Spleen (tissue), 11 donors: ENCODE measurements around the gene ART3. TPM values are rescaled to one million over a fixed set of nuclear protein-coding genes. Genes with fewer than 3 reads are reported as not detected.

ENCODE experiments used
- DNase-seq: peaks from one replicate; pipeline ENCODE4 v3.0.0-alpha.2; 2020
- H3K27ac ChIP-seq, 8 donors: fragments of 200-600 bp; sonication (generic) in 7 of 8; 1 replicate in 4 of 8; 2 replicates in 4 of 8; pipeline versions ENCODE4 v1.5.0 to v1.8.0; 2016 to 2021; ENCODE audit warnings: inconsistent platforms in 4 of 8, mild to moderate bottlenecking in 4 of 8, moderate library complexity in 1 of 8
- H3K27me3 ChIP-seq, 7 donors: fragments of 200-600 bp; sonication (generic) in 6 of 7; replicated peaks in 1 of 7; 1 replicate in 4 of 7; 2 replicates in 3 of 7; pipeline versions ENCODE4 v1.5.0 to v1.8.0; 2016 to 2021; ENCODE audit warnings: inconsistent platforms in 3 of 7, mild to moderate bottlenecking in 1 of 7
- H3K36me3 ChIP-seq, 6 donors: fragments of 200-600 bp; sonication (generic) in 5 of 6; 1 replicate in 4 of 6; 2 replicates in 2 of 6; pipeline versions ENCODE4 v1.5.0 to v1.8.0; 2016 to 2021; ENCODE audit warnings: inconsistent platforms in 2 of 6
- H3K4me1 ChIP-seq, 6 donors: fragments of 200-600 bp; sonication (generic) in 5 of 6; 1 replicate in 3 of 6; 2 replicates in 3 of 6; pipeline versions ENCODE4 v1.5.0 to v1.8.0; 2016 to 2021; ENCODE audit warnings: inconsistent platforms in 3 of 6
- H3K4me3 ChIP-seq, 8 donors: fragments of 200-600 bp; sonication (generic) in 7 of 8; 1 replicate in 4 of 8; 2 replicates in 4 of 8; pipeline versions ENCODE4 v1.5.0 to v1.8.0; 2016 to 2021; ENCODE audit warnings: inconsistent platforms in 4 of 8, mild to moderate bottlenecking in 4 of 8, moderate library complexity in 2 of 8
- H3K9me3 ChIP-seq, 8 donors: fragments of 200-600 bp; sonication (generic) in 7 of 8; 1 replicate in 4 of 8; 2 replicates in 4 of 8; pipeline versions ENCODE4 v1.5.0 to v1.8.0; 2016 to 2021; ENCODE audit warnings: inconsistent platforms in 4 of 8
- POLR2A ChIP-seq, 3 donors: fragments of 450-650 bp; IDR thresholded peaks; one replicate each; pipeline ENCODE4 v1.5.1; 2017; ENCODE audit warnings: antibody characterized with exemption in 3 of 3, mild to moderate bottlenecking in 1 of 3
- POLR2AphosphoS5 ChIP-seq, 3 donors: sonication (generic); formaldehyde crosslinking; IDR thresholded peaks; one replicate each; pipeline ENCODE4 v1.5.1; 2017; ENCODE audit warnings: antibody characterized with exemption in 3 of 3
- WGBS, 5 donors: extraction: QIAGEN DNeasy Blood & Tissue Kit in 3 of 5; methylation state at CpG; one replicate each; pipeline versions ENCODE4 v1.1.5 to v1.1.7; 2013 to 2018; 5-methylcytosine and 5-hydroxymethylcytosine counted together
- intact Hi-C: fragments of 100-400 bp; cut with DNase I; formaldehyde crosslinking; loops from one replicate; pipeline ENCODE4 v1.15.0; 2023; ENCODE audit warnings: low total_unique reads
- polyA plus RNA-seq, 3 donors: library from polyadenylated mRNA; stranded (reverse); fragments of 200-250 nt; gene quantifications; one replicate each; pipeline ENCODE4 v1.2.1, GENCODE V29; 2013
- total RNA-seq, 7 donors: library from RNA; depleted of rRNA in 3 of 7; stranded (reverse); fragments of >200 nt in 3 of 7; fragmentation: NEBNext Ultra II Directional in 4 of 7; extraction: Animal tissue kit (Norgen Biotek cat#: 25700) in 4 of 7; gene quantifications; one replicate each; pipeline versions ENCODE4 v1.1.0 to v1.2.1, GENCODE V29; 2016 to 2021
- TF ChIP-seq, protein P1 (sequence below), 11 experiments: fragments of 200-600 bp in 7 of 11; fragments of 450-650 bp in 4 of 11; sonication (generic) in 4 of 11; IDR thresholded peaks in 8 of 11; conservative IDR thresholded peaks in 3 of 11; 1 replicate in 7 of 11; 2 replicates in 4 of 11; pipeline versions ENCODE4 v1.4.0 to v1.8.0; 2016 to 2021; ENCODE audit warnings: antibody characterized with exemption in 11 of 11, inconsistent platforms in 4 of 11, mild to moderate bottlenecking in 1 of 11
- donor health status: healthy with polysubstance abuse.
- donor health status: DM: no; HTN: no; CAD: no; lungs with moderate emphysema.
- donor health status: DM: no; HTN: no; CAD: no.
- donor health status: Bipolar disorder and iron deficiency.
- donor health status: healthy.
- donor health status: DM: no; HTN: no; CAD: no.
- donor health status: DM: yes; HTN: yes; CAD: no.

The ART3 gene
- total and polyA plus RNA-seq, 10 donors: 0.91 to 5.7 (median 3.1) TPM

DNA sequence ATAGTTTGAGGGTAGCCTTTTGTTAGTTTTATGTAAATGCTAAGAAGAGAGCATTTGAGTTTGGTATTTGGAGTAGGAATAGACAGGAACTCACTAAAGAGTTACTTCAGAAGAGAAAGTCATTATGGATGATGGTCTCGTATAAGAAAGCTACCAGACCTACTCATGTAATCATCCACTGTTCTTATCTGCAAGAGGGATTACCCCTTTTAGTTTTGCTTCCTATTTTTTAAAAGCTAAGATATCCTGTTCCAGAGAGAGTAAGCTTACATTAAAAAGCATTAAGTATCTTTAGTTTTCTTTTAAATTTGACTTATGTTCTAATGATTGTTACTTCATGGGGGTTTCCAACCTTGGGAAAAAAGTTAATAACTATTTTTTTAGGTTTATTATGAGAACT lies 12.5 kb upstream of the ART3 start:
- no peak for DNase-seq
- Histone ChIP-seq H3K27me3 (no peaks in the 10 kb centered on the region), H3K36me3 (no peaks in the 10 kb centered on the region), H3K9me3 (no peaks in the 10 kb centered on the region), H3K4me1 (peaks cover 0 to 22% (median 7%) of the 10 kb centered on the region in 6 donors), H3K27ac (peak overlapping the region in 1 of 8 donors; percentile 37), H3K4me3 (no peak overlapping the region)
- intact Hi-C loops: loop anchor here (10.0 kb wide), 1 partner anchor 167 kb away; no protein-coding TSS in a partner anchor
- WGBS, 5 donors: 21 to 50% (median 44%) methylated on average over 1 of the region's 1 CpG
- TF ChIP-seq POLR2AphosphoS5 (IDR thresholded peaks at IDR 0.05) (no peak), POLR2A (IDR thresholded peaks at IDR 0.05) (no peak)
- TF ChIP-seq, protein P1, sequence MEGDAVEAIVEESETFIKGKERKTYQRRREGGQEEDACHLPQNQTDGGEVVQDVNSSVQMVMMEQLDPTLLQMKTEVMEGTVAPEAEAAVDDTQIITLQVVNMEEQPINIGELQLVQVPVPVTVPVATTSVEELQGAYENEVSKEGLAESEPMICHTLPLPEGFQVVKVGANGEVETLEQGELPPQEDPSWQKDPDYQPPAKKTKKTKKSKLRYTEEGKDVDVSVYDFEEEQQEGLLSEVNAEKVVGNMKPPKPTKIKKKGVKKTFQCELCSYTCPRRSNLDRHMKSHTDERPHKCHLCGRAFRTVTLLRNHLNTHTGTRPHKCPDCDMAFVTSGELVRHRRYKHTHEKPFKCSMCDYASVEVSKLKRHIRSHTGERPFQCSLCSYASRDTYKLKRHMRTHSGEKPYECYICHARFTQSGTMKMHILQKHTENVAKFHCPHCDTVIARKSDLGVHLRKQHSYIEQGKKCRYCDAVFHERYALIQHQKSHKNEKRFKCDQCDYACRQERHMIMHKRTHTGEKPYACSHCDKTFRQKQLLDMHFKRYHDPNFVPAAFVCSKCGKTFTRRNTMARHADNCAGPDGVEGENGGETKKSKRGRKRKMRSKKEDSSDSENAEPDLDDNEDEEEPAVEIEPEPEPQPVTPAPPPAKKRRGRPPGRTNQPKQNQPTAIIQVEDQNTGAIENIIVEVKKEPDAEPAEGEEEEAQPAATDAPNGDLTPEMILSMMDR (IDR thresholded peaks at IDR 0.05 in 8 of 11, conservative IDR thresholded peaks at IDR 0.05 in 3 of 11): no peak

DNA sequence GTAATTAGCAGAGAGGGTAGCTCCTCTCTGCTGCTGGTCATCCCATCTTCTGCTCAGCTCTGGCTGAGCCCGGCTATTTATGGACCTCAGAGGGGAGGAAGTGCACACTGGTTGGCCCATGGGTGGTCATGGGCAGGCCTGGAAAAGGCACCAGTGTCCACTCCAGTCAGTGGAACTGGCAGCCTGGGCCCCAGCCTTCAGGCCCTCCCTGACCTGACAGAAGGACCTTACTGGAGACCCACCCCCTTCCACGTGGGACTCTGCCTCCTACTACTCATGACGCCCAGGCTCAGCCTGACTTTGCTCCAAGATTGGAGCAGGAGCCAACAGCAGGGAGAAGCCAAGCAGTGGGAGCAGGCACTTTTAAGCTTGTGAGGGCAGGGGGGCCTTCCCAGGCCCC lies 8.0 kb upstream of the ART3 start:
- Histone ChIP-seq H3K9me3 (no peaks in the 10 kb centered on the region), H3K4me3 (no peak overlapping the region), H3K27ac (no peak overlapping the region), H3K27me3 (no peaks in the 10 kb centered on the region), H3K36me3 (no peaks in the 10 kb centered on the region), H3K4me1 (peaks cover 0 to 8% (median under 1%) of the 10 kb centered on the region in 6 donors)
- TF ChIP-seq POLR2AphosphoS5 (IDR thresholded peaks at IDR 0.05): no peak
- TF ChIP-seq, protein P1 (IDR thresholded peaks at IDR 0.05 in 8 of 11, conservative IDR thresholded peaks at IDR 0.05 in 3 of 11): no peak
- TF ChIP-seq POLR2A (IDR thresholded peaks at IDR 0.05): no peak
- WGBS, 5 donors: 70 to 100% (median 81%) methylated on average over 2 to 3 of the region's 3 CpGs
- intact Hi-C loops: loop anchor here (10.0 kb wide), 1 partner anchor 172 kb away; no protein-coding TSS in a partner anchor
- DNase-seq: no peak

DNA sequence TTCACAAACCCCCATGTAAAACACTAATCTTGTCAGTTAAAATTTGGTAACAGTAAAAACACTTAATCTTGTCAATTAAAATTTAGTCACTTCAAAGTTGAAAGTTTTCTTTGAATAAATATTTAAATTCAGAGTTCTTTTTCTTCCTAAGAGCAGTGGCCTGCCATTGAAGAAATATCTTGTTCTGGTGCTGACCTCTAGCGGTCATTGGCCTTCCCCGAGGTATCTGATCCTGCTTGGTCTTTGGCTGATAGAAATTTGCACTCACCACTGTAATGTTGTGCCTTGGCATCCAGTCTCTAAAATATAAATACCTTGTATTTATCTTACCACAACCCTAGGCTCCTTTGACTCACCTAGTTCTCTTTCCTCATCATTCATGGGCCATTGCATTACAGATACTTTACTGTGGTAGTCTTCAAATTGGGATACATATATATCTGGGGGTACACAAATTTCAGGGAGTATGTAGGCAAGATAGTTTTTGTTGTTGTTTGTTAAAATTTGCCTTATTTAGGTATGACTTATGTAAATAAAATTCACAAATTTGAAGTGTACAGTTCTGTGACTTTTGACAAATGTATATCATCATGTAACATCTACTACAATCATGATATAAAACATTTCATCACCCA lies 6.7 kb upstream of the ART3 start:
- intact Hi-C loops: loop anchor here (2.0 to 10.0 kb wide), 2 partner anchors 73 to 173 kb away; no protein-coding TSS in a partner anchor
- no peak for TF ChIP-seq POLR2A (IDR thresholded peaks at IDR 0.05)
- TF ChIP-seq, protein P1 (IDR thresholded peaks at IDR 0.05 in 8 of 11, conservative IDR thresholded peaks at IDR 0.05 in 3 of 11): peak; percentile 41 to 88 (median 81)
- 0 to 2% (median 0%) methylated on average over 2 of the region's 2 CpGs for WGBS, 5 donors
- H3K4me3 ChIP-seq: no peak overlapping the region
- no peaks in the 10 kb centered on the region for H3K4me1 ChIP-seq
- no peaks in the 10 kb centered on the region for H3K27me3 ChIP-seq
- no peaks in the 10 kb centered on the region for H3K36me3 ChIP-seq
- no peak for DNase-seq
- no peaks in the 10 kb centered on the region for H3K9me3 ChIP-seq
- no peak overlapping the region for H3K27ac ChIP-seq

DNA sequence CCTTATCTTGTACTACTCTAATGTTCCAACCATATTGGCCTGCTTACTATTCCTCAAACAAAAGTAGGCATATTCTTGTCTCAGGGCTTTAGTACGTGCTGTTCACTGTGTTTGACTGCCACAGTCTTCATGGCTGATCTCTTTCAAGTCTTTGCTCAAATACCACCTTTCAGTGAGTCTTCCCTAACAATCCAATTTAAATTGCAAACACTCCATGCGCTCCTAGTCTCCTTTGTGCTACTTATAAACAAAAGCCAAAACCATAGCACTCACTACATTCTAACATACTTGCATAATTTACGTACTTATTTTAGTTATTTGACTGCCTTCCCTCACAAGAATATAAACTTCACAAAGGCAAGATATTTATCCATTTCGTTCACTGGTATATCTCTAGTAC lies 1.7 kb upstream of the ART3 start:
- H3K4me1 ChIP-seq: no peaks in the 10 kb centered on the region
- no peak for DNase-seq
- intact Hi-C loops: no loop called here
- 68 to 97% (median 91%) methylated on average over 4 of the region's 4 CpGs for WGBS, 5 donors
- no peak overlapping the region for H3K27ac ChIP-seq
- no peaks in the 10 kb centered on the region for H3K9me3 ChIP-seq
- no peak overlapping the region for H3K4me3 ChIP-seq
- H3K27me3 ChIP-seq: no peaks in the 10 kb centered on the region
- no peaks in the 10 kb centered on the region for H3K36me3 ChIP-seq
- TF ChIP-seq POLR2AphosphoS5 (IDR thresholded peaks at IDR 0.05) (no peak), POLR2A (IDR thresholded peaks at IDR 0.05) (no peak)
- TF ChIP-seq, protein P1 (IDR thresholded peaks at IDR 0.05 in 8 of 11, conservative IDR thresholded peaks at IDR 0.05 in 3 of 11): no peak
